K562 (cell line): ENCODE measurements around the gene FZD4. TPM values are rescaled to one million over a fixed set of nuclear protein-coding genes. Genes with fewer than 3 reads are reported as not detected.

Experiments used
- ATAC-seq: fragments of 200-7000 bp; cut with Tn5 transposase; 3 replicates; pipeline ENCODE4 v1.9.1; 2020; ENCODE audit warnings: moderate library complexity
- BruUV-seq: library from RNA; stranded (reverse); fragments of 400-500 nt; replicated peaks from 2 replicates; lab custom pipeline; 2021; lab: Mats Ljungman, UMichigan
- CTCF ChIA-PET: fragments of 300-600 bp; formaldehyde crosslinking; extraction: SDS; loops from one replicate; lab custom pipeline; 2021; ENCODE audit warnings: low intra/inter-chr PET ratio; lab: Yijun Ruan, JAX
- POLR2A ChIA-PET: fragments of 300-600, 350-650 bp; sonication (Branson Sonifier 250); formaldehyde crosslinking; extraction: SDS; loops from one replicate; lab custom pipeline; 2021; ENCODE audit warnings: antibody characterized with exemption, inconsistent platforms; lab: Yijun Ruan, JAX
- DNase-seq, 4 experiments: peaks; one replicate each; pipeline versions ENCODE4 v3.0.0 to v3.0.0-alpha.2; 2011 to 2018; ENCODE audit warnings: low spot score in 3 of 4, mixed read lengths in 3 of 4; ENCODE audit errors: extremely low read depth in 1 of 4
- FAIRE-seq: peaks from 2 replicates; lab custom pipeline; 2011; peaks lifted over from hg19 to GRCh38; lab: Jason Lieb, UNC
- H2AFZ ChIP-seq: 2 replicates; pipeline ENCODE4 v1.6.0; 2011; ENCODE audit warnings: low read depth, low read length, control low read depth, inconsistent platforms
- H3K27ac ChIP-seq: fragments of 200-600 bp; 3 replicates; pipeline ENCODE4 v1.8.0; 2011; ENCODE audit warnings: low read depth, mild to moderate bottlenecking, control low read depth, inconsistent platforms, low read length, moderate library complexity, mixed read lengths; ENCODE audit errors: extremely low read depth
- H3K27me3 ChIP-seq, 2 experiments: fragments of 300-600 bp in 1 of 2; 2 replicates in 1 of 2; 3 replicates in 1 of 2; pipeline versions ENCODE4 v1.6.0 to v1.8.0; 2011; ENCODE audit warnings: inconsistent platforms in 2 of 2, low read length in 2 of 2, mild to moderate bottlenecking in 1 of 2, mixed read lengths in 1 of 2, moderate library complexity in 1 of 2; ENCODE audit not compliant: control insufficient read depth in 2 of 2, insufficient read depth in 2 of 2
- H3K36me3 ChIP-seq: fragments of 300-600 bp; 3 replicates; pipeline ENCODE4 v1.8.0; 2011; ENCODE audit warnings: mild to moderate bottlenecking, low read length, inconsistent platforms; ENCODE audit not compliant: control insufficient read depth, insufficient read depth
- H3K4me1 ChIP-seq, 2 experiments: fragments of 200-600 bp in 1 of 2; replicated peaks in 1 of 2; 2 replicates in 1 of 2; 3 replicates in 1 of 2; pipeline versions ENCODE4 v1.5.1 to v1.8.0; 2011; ENCODE audit warnings: inconsistent platforms in 2 of 2, low read length in 2 of 2, mild to moderate bottlenecking in 1 of 2, mixed read lengths in 1 of 2, moderate library complexity in 1 of 2; ENCODE audit not compliant: control insufficient read depth in 2 of 2, insufficient read depth in 2 of 2
- H3K4me2 ChIP-seq: 2 replicates; pipeline ENCODE4 v1.6.1; 2011; ENCODE audit warnings: low read length, control low read depth, inconsistent platforms, mixed read lengths; ENCODE audit not compliant: insufficient read depth
- H3K4me3 ChIP-seq: fragments of 200-600 bp; sonication (generic), shearing (Covaris generic); 2 replicates; pipeline ENCODE4 v1.5.1; 2016; ENCODE audit warnings: control low read depth, inconsistent platforms
- H3K79me2 ChIP-seq: fragments of 200-600 bp; 3 replicates; pipeline ENCODE4 v1.8.0; 2011; ENCODE audit warnings: low read length, inconsistent platforms; ENCODE audit not compliant: control insufficient read depth, insufficient read depth
- H3K9ac ChIP-seq, 2 experiments: 2 replicates each; pipeline versions ENCODE4 v1.6.0 to v1.6.1; 2011; ENCODE audit warnings: low read depth in 2 of 2, low read length in 2 of 2, control low read depth in 1 of 2, inconsistent platforms in 1 of 2, mild to moderate bottlenecking in 1 of 2, mixed read lengths in 1 of 2; ENCODE audit not compliant: insufficient read depth in 1 of 2
- H3K9me1 ChIP-seq: one replicate; pipeline ENCODE4 v1.6.0; 2011; ENCODE audit warnings: inconsistent platforms, mild to moderate bottlenecking, low read length, moderate library complexity; ENCODE audit not compliant: control insufficient read depth, insufficient read depth
- H3K9me3 ChIP-seq: replicated peaks from 2 replicates; pipeline ENCODE4 v1.5.1; 2011; ENCODE audit warnings: low read depth, low read length, inconsistent platforms; ENCODE audit not compliant: control insufficient read depth, insufficient read depth
- H4K20me1 ChIP-seq: replicated peaks from 2 replicates; pipeline ENCODE4 v1.6.1; 2011; ENCODE audit warnings: low read length, inconsistent platforms, mixed read lengths; ENCODE audit not compliant: control insufficient read depth, insufficient read depth
- PHB ChIP-seq: fragments of 250-450 bp; sonication (Bioruptor Pico); IDR thresholded peaks from 2 replicates; pipeline ENCODE4 v1.5.0; 2021
- ZKSCAN8 ChIP-seq: fragments of 200-800 bp; sonication (Bioruptor generic); IDR thresholded peaks from 2 replicates; pipeline ENCODE4 v1.6.1; 2016; ENCODE audit warnings: missing genetic modification characterization, missing compliant biosample characterization
- WGBS: fragments of 100-300 bp; shearing (Covaris generic); methylation state at CpG from one replicate; pipeline ENCODE4 v1.1.6; 2016; ENCODE audit warnings: low coverage, mixed read lengths; ENCODE audit not compliant: insufficient coverage; ENCODE audit errors: missing lambda C conversion rate; 5-methylcytosine and 5-hydroxymethylcytosine counted together
- in situ Hi-C: fragments of 300-500 bp; cut with MboI; formaldehyde crosslinking; loops from 4 replicates; pipeline ENCODE4 v1.15.0; 2018; ENCODE audit warnings: inconsistent platforms, mixed read lengths
- intact Hi-C: fragments of 100-400 bp; cut with micrococcal nuclease; formaldehyde crosslinking; loops from 2 replicates; pipeline ENCODE4 v1.14.2; 2022
- polyA plus RNA-seq, 8 experiments: library from polyadenylated mRNA; depleted of rRNA in 4 of 8; stranded (reverse) in 5 of 8; unstranded in 3 of 8; fragments of >200 nt; fragmentation: Nextera tagmentation in 2 of 8; fragmentation: Illumina TruSeq in 1 of 8; extraction: Ambion mirVana in 2 of 8; extraction: Trizol in 1 of 8; gene quantifications; 2 replicates each; pipeline versions ENCODE4 v1.2.1 to v1.2.3, GENCODE V29; 2011 to 2014; ENCODE audit warnings: inconsistent platforms in 1 of 8, missing spikeins in 1 of 8
- total RNA-seq, 7 experiments: library from RNA; depleted of rRNA in 6 of 7; stranded (reverse); fragments of >200 nt in 6 of 7; fragmentation: Illumina TruSeq in 2 of 7; extraction: Trizol in 2 of 7; gene quantifications; 2 replicates each; pipeline versions ENCODE4 v1.2.1 to v1.2.3, GENCODE V29; 2011 to 2021; ENCODE audit warnings: low replicate concordance in 1 of 7
- TF ChIP-seq, protein P1 (sequence below): sonication (generic); formaldehyde crosslinking; IDR thresholded peaks from 2 replicates; pipeline ENCODE4 v1.8.0; 2022; ENCODE audit warnings: mild to moderate bottlenecking, missing genetic modification reagents, borderline replicate concordance
- TF ChIP-seq, protein P2 (sequence below): fragments of 450-650 bp; formaldehyde crosslinking; IDR thresholded peaks from 2 replicates; pipeline ENCODE4 v1.4.0; 2020; ENCODE audit warnings: mild to moderate bottlenecking, moderate library complexity
- TF ChIP-seq, protein P3 (sequence below), 2 experiments: fragments of 450-650 bp; IDR thresholded peaks; 2 replicates each; pipeline ENCODE4 v1.6.1; 2016; ENCODE audit warnings: mild to moderate bottlenecking in 2 of 2, borderline replicate concordance in 1 of 2, low read depth in 1 of 2, moderate library complexity in 1 of 2

Gene FZD4
- total and polyA plus RNA-seq, 9 of the 15 experiments (the other 6 are each of a cell fraction or from before 2014, with no cell fraction given) = 1.2 to 7.9 (median 5.8) TPM

DNA sequence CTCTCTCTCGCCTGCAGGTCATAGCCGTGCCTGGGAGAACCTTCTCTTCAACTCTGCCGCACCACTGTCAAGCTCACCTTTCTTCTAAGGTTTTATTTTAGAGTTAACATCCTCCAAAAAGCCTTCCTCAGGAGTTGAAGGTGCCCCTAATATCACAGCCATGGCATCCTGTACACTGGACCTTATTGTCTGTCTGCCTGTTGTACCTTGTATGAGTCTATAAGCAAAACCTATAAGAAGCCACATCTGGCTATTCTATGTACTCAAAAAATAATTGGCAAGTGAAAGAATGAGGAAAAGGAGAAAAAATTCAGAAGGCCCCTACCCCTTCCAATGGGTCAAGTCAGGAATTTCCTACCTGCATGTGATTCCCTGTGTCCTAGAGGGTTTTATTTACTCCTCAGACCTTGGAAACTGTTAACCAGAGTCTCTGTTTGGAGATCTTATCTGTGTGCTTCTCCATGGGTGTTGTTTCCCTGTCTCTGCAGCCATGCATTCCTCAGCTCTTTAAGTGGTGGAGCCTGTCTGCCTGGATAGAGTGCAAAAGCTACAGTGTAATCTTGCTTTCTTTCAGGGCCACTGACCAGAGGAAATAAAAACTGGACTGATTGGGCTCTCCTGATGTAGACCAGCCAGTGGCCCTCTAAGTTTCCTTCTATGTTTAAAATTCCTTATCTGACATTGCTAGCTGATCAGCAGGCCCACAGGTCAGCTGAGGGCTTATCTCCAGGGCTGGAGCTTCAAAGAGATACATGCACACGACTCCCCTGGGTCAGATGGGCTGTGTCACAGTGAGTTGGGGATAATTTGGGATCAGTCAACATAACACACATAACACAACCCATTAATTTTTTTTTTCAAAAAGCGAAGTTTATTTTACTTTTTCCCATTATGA, 44.9 kb upstream of the FZD4 start:
- H3K9me3 ChIP-seq = no peaks in the 10 kb centered on the region
- H3K27me3 ChIP-seq = no peaks in the 10 kb centered on the region
- 8% methylated on average over 5 of the region's 5 CpGs for WGBS
- peak overlapping the region; percentile 81 for H2AFZ ChIP-seq
- no peaks in the 10 kb centered on the region for H3K9me1 ChIP-seq
- peak overlapping the region; percentile 87 for H3K27ac ChIP-seq
- CTCF ChIA-PET = no interaction called here
- intact Hi-C loops = loop anchor here (1.0 to 5.0 kb wide), 2 partner anchors 37 to 97 kb away; partner anchors contain the start of gene TMEM135
- peak overlapping the region; percentile 12; the same call in 1 of the 2 replicates for H3K4me3 ChIP-seq
- H3K79me2 ChIP-seq = no peaks in the 10 kb centered on the region
- BruUV-seq = TSS peak; percentile 85
- H4K20me1 ChIP-seq = no peaks in the 10 kb centered on the region
- peak; percentile 96 for FAIRE-seq
- peaks cover 18 to 42% of the 10 kb centered on the region in 2 experiments; a peak in 4 of 5 replicates for H3K4me1 ChIP-seq
- H3K4me2 ChIP-seq = peak overlapping the region; percentile 86
- peak; percentile 68 to 96 (median 81) for DNase-seq
- peak; percentile 91 for ATAC-seq
- POLR2A ChIA-PET = interaction anchor here (0.5 to 1.5 kb wide), 9 partner anchors 9 to 195 kb away, joined by 3 to 7 read pairs (median 4); partner anchors contain the start of genes FZD4 and TMEM135
- in situ Hi-C loops = no loop called here
- H3K36me3 ChIP-seq = no peaks in the 10 kb centered on the region
- H3K9ac ChIP-seq = peak overlapping the region; percentile 46 to 77; a peak in 3 of 4 replicates
- TF ChIP-seq ZKSCAN8 (CRISPR knock-in tag) (no peak), PHB (CRISPR knock-in tag) (no peak)
- TF ChIP-seq, protein P1, sequence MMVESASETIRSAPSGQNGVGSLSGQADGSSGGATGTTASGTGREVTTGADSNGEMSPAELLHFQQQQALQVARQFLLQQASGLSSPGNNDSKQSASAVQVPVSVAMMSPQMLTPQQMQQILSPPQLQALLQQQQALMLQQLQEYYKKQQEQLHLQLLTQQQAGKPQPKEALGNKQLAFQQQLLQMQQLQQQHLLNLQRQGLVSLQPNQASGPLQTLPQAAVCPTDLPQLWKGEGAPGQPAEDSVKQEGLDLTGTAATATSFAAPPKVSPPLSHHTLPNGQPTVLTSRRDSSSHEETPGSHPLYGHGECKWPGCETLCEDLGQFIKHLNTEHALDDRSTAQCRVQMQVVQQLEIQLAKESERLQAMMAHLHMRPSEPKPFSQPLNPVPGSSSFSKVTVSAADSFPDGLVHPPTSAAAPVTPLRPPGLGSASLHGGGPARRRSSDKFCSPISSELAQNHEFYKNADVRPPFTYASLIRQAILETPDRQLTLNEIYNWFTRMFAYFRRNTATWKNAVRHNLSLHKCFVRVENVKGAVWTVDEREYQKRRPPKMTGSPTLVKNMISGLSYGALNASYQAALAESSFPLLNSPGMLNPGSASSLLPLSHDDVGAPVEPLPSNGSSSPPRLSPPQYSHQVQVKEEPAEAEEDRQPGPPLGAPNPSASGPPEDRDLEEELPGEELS (CRISPR knock-in tag) = no peak
- TF ChIP-seq, protein P2, sequence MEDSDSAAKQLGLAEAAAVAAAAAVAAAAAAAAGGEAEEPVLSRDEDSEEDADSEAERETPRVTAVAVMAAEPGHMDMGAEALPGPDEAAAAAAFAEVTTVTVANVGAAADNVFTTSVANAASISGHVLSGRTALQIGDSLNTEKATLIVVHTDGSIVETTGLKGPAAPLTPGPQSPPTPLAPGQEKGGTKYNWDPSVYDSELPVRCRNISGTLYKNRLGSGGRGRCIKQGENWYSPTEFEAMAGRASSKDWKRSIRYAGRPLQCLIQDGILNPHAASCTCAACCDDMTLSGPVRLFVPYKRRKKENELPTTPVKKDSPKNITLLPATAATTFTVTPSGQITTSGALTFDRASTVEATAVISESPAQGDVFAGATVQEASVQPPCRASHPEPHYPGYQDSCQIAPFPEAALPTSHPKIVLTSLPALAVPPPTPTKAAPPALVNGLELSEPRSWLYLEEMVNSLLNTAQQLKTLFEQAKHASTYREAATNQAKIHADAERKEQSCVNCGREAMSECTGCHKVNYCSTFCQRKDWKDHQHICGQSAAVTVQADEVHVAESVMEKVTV (CRISPR knock-in tag) = no peak
- TF ChIP-seq, protein P3, sequence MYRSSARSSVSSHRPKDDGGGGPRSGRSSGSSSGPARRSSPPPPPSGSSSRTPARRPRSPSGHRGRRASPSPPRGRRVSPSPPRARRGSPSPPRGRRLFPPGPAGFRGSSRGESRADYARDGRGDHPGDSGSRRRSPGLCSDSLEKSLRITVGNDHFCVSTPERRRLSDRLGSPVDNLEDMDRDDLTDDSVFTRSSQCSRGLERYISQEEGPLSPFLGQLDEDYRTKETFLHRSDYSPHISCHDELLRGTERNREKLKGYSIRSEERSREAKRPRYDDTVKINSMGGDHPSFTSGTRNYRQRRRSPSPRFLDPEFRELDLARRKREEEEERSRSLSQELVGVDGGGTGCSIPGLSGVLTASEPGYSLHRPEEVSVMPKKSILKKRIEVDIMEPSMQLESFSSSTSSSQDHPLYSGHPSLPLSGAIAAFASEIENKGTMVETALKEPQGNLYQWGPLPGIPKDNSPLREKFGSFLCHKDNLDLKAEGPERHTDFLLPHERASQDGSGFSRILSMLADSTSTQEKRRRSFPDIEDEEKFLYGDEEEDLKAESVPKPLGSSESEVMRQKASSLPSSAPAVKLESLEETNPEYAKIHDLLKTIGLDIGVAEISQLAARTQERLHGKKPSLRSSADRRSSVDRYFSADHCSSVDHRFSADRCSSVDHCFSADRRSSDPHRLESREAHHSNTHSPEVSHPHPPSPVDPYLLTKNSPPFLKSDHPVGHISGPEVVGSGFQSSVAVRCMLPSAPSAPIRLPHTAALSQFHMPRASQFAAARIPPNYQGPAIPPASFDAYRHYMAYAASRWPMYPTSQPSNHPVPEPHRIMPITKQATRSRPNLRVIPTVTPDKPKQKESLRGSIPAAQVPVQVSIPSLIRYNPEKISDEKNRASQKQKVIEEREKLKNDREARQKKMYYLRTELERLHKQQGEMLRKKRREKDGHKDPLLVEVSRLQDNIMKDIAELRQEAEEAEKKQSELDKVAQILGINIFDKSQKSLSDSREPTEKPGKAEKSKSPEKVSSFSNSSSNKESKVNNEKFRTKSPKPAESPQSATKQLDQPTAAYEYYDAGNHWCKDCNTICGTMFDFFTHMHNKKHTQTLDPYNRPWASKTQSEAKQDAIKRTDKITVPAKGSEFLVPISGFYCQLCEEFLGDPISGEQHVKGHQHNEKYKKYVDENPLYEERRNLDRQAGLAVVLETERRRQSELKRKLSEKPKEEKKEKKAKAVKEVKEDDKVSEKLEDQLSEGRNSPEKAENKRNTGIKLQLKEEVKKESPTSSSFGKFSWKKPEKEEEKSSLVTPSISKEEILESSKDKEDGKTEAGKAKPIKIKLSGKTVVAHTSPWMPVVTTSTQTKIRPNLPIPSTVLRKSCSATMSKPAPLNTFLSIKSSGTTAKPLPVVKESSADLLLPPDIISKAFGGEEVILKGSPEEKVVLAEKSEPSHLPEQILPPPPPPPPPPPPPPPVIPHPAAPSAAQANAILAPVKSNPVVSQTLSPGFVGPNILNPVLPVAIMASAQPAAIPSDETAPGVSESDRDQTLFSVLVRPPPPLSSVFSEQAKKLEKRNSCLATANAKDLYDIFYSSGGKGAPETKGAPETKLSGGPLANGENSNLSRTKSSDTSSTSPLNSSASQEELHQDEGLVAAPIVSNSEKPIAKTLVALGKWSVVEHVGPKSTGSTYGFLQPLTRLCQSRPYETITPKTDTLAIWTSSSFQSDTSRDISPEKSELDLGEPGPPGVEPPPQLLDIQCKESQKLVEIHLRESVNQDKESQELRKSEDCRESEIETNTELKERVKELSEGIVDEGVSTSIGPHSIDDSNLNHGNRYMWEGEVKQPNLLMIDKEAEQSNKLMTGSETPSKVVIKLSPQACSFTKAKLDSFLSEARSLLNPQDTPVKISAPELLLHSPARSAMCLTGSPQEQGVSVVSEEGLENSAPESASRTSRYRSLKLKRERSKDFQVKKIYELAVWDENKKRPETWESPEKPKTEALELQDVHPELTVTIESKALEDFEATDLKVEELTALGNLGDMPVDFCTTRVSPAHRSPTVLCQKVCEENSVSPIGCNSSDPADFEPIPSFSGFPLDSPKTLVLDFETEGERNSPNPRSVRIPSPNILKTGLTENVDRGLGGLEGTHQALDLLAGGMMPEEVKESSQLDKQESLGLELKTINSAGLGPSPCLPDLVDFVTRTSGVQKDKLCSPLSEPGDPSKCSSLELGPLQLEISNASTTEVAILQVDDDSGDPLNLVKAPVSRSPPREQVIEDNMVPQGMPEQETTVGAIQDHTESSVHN (IDR thresholded peaks at IDR 0.05; ENCODE audit: borderline replicate concordance in 1 of 2, low read depth in 1 of 2) = peak in 1 of 2 experiments; percentile 98; a peak in 2 of 4 replicates
